Measurements from ENCODE around the gene KLF9. TPM values are rescaled to one million over a fixed set of nuclear protein-coding genes. Genes with fewer than 3 reads are reported as not detected.

KLF9 gene
- polyA plus RNA-seq, 1 of the 3 experiments (the other 2 are of a cell fraction), result 5.8 TPM

GRCh38 chr9:70387663-70388062 lies 26.8 kb downstream of the KLF9 start:
- peaks cover 0 to 2% of the 10 kb centered on the region in 2 experiments; a peak in 2 of 4 replicates for H3K4me1 ChIP-seq (ENCODE audit: control insufficient read depth in 1 of 2, insufficient read depth in 2 of 2, low read depth in 1 of 2, low read length in 1 of 2)
- no peaks in the 10 kb centered on the region for H3F3A ChIP-seq (replicated peaks; ENCODE audit: insufficient read depth)
- TF ChIP-seq RFX5 (IDR thresholded peaks at IDR 0.05; ENCODE audit: low read length) (no peak), GABPA (IDR thresholded peaks at IDR 0.05; ENCODE audit: low read depth) (no peak), NFIC (IDR thresholded peaks at IDR 0.05; ENCODE audit: borderline replicate concordance) (no peak), RAD21 (IDR thresholded peaks at IDR 0.05; ENCODE audit: low read length) (no peak), TEAD4 (IDR thresholded peaks at IDR 0.05; ENCODE audit: borderline replicate concordance, insufficient read depth) (no peak), FOXJ3 (CRISPR knock-in tag; IDR thresholded peaks at IDR 0.05) (no peak), ELF1 (IDR thresholded peaks at IDR 0.05) (no peak), EP300 (IDR thresholded peaks at IDR 0.05; ENCODE audit: borderline replicate concordance in 1 of 2, low read depth in 1 of 2, low read length in 1 of 2) (no peak), JUND (IDR thresholded peaks at IDR 0.05) (no peak), TAF1 (IDR thresholded peaks at IDR 0.05; ENCODE audit: borderline replicate concordance, low read depth, low read length) (no peak), EZH2phosphoT487 (IDR thresholded peaks at IDR 0.05; ENCODE audit: borderline replicate concordance, low read depth) (no peak), FOXM1 (IDR thresholded peaks at IDR 0.05; ENCODE audit: low read depth) (no peak), NRF1 (IDR thresholded peaks at IDR 0.05; ENCODE audit: low read depth, low read length) (no peak), CTCF (IDR thresholded peaks at IDR 0.05) (no peak), MXI1 (IDR thresholded peaks at IDR 0.05; ENCODE audit: low read depth, low read length) (no peak), RXRA (IDR thresholded peaks at IDR 0.05; ENCODE audit: borderline replicate concordance, low read depth) (no peak), SMC3 (IDR thresholded peaks at IDR 0.05; ENCODE audit: low read depth, low read length) (no peak), ZBTB33 (IDR thresholded peaks at IDR 0.05; ENCODE audit: borderline replicate concordance, low read depth) (no peak), CHD2 (IDR thresholded peaks at IDR 0.05; ENCODE audit: low read length, partially characterized antibody) (no peak)
- TF ChIP-seq, protein P1, sequence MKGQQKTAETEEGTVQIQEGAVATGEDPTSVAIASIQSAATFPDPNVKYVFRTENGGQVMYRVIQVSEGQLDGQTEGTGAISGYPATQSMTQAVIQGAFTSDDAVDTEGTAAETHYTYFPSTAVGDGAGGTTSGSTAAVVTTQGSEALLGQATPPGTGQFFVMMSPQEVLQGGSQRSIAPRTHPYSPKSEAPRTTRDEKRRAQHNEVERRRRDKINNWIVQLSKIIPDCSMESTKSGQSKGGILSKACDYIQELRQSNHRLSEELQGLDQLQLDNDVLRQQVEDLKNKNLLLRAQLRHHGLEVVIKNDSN (IDR thresholded peaks at IDR 0.05; ENCODE audit: borderline replicate concordance, low read depth), result no peak
- H4K20me1 ChIP-seq (ENCODE audit: insufficient read depth), result peaks cover 52% of the 10 kb centered on the region
- no peak overlapping the region for H3K4me2 ChIP-seq
- no peak for DNase-seq
- H3K9me2 ChIP-seq, result no peaks in the 10 kb centered on the region
- no peak overlapping the region for H3K27ac ChIP-seq (ENCODE audit: low read depth in 2 of 2, low read length in 1 of 2)
- no peaks in the 10 kb centered on the region for H3K27me3 ChIP-seq (ENCODE audit: insufficient read depth)
- H3K9me3 ChIP-seq, result no peaks in the 10 kb centered on the region
- WGBS (ENCODE audit: low lambda C conversion rate), result 96% methylated on average over 23 of the region's 23 CpGs
- ChIA-PET CTCF (no interaction called here), POLR2A (no interaction called here)
- no peak overlapping the region for H2AFZ ChIP-seq (ENCODE audit: low read depth)
- H3K36me3 ChIP-seq (replicated peaks in 1 of 2; ENCODE audit: control insufficient read depth in 1 of 2, insufficient read depth in 2 of 2, low read length in 1 of 2), result peaks cover 12 to 20% of the 10 kb centered on the region in 2 experiments
- H3K4me3 ChIP-seq (ENCODE audit: low read depth in 2 of 2, low read length in 1 of 2), result no peak overlapping the region
- H3K79me2 ChIP-seq (ENCODE audit: insufficient read depth), result peaks cover 20% of the 10 kb centered on the region; the same call in 1 of the 2 replicates
- no peak overlapping the region for H3K9ac ChIP-seq
